HG03064 (cell line): Measurements from ENCODE around the gene ATXN7.

ENCODE experiments used
- ATAC-seq: cut with Tn5 transposase; IDR thresholded peaks from one replicate; pipeline ENCODE4 v1.9.1; 2021; ENCODE audit warnings: low read depth; ENCODE audit not compliant: unreplicated experiment

Gene ATXN7

DNA sequence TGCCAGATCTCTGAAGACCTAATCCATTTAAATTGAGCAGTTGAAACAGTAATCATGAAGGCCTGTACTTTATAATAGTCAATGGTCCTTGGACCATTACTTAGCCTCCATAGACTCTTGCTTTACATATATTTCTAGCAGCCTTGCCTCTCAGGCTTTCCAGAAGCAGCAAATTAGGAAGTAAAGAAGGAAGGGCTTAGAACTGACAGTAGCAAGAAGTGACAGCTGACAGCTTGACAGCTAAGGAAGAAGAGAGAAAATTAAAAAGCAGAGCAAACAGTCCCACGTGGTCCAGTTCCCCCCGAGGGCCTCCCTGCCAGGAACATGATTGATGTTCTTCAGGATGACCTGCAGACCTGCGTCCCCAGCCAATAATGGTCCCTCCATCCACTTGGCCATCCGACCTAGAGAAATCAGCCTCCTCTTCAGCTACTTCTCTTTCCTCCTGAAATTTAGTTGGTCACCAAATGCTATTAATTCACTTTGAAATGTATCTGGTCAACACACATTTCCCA is 174.6 kb downstream of the ATXN7 start:
- no peak for ATAC-seq

DNA sequence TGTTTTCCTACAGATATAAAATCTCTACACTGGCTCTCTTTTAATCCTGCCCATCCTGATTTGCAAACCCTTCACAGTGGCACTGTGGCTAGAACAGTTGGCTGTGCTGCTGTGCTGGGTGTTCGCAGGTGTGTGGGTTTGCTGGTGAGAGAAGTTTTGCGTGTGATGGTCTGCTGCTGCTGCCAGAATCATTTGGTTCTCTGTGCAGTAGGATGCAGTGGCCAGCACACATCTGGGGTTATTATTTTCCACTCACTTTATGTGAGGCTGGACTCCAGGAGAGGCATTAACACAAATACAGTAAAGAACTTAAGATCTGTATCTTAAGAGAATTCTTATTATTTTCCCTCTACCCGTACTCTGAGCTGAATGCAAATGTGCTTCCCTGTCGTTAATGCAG is 175.7 kb downstream of the ATXN7 start:
- no peak for ATAC-seq

DNA sequence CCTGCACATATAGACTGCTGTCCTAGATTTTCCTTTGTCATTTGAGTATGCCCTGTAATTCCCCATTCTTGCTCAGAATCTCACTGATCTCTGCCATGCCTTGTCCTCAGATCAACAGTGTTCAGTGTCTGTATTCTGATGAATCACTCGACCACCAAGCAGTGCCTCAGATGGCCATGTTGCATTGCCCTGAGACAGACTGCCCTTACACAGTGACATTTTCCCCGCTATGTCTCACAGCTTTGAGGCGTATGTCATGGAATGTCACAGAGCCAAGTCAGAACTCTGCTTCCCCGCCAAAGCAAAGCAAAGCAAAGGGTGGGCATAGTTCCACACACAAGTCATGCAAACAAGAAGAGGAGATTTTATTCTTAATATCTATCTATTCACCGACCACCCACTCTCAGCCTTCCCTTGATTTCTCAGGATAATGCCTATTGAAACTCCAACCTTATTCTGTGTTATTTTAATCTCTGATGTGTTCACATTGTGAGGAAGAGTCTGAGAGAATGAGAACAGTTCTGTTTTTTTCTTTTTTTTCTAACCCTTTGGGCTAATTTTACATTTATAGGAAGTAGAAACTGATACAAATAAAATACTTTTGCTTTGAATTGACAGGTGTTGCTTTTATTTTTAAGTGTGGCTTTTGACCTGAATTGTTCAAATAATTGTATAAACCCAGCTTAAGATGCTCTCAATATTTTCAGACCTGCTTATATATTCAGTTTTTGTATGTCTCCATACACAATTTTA is 176.5 kb downstream of the ATXN7 start:
- no peak for ATAC-seq

DNA sequence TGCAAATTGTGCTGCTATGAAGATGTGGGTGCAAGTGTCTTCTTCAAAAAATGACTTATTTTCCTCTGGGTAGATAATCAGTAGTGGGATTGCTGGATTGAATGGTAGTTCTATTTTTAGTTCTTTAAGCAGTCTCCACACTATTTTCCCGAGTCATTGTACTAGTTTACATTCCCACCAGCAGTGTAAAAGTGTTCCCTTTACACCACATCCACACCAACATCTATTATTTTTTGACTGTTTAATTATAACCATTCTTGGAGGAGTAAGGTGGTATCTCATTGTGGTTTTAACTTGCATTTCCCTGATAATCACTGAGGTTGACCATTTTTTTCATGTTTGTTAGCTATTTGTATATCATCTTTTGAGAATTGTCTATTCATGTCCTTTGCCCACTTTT is 179.3 kb downstream of the ATXN7 start:
- ATAC-seq: no peak

DNA sequence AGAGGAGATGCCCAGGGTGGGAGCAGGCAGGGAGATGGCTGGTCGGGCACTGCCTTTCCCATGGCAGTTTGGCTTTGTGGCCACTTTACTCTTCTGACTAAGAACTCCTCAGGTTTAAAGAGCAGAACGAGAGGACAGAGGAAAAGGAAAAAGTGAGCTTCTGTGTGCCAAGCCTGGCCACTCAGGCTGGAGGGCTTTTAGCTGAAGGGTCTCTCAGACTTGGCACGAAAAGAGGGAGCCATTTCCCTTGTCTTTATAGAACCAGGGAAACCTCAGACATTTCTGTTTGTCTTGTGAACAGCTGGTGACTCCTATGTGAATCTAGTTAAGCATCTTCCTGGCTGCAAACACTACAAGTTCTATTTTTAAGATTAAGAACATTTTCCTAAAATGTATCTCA is 182.9 kb downstream of the ATXN7 start:
- ATAC-seq: no peak

DNA sequence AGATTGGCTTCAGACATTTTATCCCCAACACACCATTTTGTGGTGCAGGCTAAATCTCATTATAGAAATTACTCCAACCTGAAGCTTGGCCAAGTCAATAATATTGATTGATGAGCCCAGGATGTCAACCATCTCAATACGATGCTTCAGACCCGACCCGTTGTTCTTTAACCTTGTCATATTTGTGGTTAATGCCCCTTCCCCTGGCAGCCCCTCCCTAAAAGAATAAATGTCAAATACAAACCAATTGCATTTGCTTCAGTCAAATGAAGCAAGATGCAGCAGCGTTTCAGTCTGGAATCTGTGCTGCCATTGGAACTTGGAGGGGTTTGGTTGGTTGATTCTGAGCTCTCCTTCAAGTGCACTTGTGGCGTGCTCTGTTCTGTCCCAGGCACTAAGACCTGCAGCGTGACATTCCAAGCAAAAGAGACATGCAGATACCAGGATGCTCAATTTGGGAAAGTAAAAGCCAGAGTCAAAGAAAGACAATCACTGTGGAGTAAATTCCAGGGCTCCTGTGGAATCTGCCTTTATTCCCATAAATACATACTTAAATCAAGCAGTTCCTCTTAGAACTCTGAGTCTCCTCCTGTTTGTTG is 183.4 kb downstream of the ATXN7 start:
- ATAC-seq: no peak

DNA sequence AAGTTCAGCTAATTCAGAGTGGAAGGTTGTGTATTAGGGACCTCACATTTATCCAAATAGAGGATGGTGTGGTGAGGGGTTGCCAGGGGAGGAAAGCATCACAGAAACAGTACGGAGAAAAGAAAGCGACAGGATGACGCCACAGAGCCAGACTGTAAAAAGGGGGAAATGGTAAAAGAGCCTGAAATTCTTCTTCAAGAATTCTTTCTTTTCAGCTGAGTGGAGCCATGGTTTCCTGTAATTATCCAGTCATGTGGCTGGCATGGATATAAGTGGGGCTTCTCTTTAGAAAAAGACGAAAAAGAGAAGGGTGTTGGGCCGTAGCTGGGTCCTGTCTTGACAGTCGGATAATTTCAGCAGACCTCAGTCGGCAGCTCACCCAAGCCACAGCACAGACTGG is 184.1 kb downstream of the ATXN7 start:
- ATAC-seq: no peak

DNA sequence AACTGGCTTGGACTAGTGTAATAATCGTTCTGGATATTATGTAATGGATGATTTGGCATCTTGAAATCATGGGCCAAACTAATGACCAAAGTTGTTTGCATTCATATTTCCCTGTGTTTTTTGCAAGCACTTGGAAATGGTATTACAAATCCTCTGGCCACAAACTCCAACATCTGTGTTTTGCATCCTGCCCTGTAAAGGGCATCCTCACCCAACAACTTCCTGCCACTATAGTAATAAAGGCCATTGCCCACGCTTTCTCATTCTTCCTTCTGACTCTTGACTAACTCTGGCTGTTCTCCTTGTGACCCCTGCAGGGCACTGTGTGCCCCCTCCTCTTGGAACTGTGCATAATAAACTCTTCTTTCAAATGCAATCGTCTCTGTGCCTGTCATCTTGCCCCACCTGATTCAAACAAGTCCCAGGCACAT is 185.0 kb downstream of the ATXN7 start:
- no peak for ATAC-seq

DNA sequence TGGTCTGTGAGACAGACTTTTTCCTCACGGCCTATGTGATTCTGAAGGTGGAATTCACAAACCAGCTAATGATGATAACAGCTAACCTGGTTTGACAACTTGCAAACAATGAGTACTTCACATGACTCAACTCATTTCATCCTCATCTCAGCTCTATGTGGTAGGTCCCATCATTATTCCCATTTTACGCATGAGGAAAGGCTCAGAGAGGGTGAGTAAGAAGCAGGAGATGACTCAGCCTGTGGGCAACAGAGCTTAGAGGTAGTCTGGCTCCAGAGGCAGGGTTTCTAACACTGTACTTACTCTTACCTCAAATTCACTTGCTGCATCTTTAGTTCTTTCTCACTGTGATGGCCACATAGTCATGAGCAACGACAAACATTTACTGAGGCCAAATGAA is 185.5 kb downstream of the ATXN7 start:
- no peak for ATAC-seq

DNA sequence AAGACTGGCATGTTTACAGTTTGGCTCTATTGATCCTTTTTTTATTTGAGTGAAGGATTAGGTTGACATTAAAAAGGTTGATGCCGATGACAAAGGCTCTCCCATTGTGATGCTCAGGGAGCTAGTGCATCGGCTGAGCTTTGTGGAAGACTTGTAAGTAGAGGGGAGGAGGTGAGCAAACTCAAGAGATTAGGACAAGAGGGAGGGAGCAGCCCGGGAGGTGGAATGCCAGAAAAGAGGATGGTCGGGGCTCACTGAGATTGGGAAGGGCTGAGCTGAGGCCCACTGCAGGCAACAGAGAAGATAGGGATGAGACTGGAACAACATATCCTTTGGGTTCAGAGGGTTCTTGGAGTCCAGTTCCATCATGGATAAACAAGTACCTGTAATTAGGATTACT is 186.2 kb downstream of the ATXN7 start:
- ATAC-seq: no peak
